IMR-90 (cell line): ENCODE measurements around the gene MYORG. TPM values are rescaled to one million over a fixed set of nuclear protein-coding genes. Genes with fewer than 3 reads are reported as not detected.

Experiments used
- ATAC-seq: fragments of 200-7000 bp; cut with Tn5 transposase; 2 replicates; pipeline ENCODE4 v1.9.1; 2020; ENCODE audit warnings: low read depth, mild to moderate bottlenecking, moderate library complexity
- BruUV-seq: library from RNA; stranded (reverse); fragments of 400-500 nt; replicated peaks from 2 replicates; lab custom pipeline; 2021; lab: Mats Ljungman, UMichigan
- CTCF ChIA-PET: fragments of 300-600 bp; formaldehyde crosslinking; extraction: SDS; loops from one replicate; lab custom pipeline; 2021; ENCODE audit warnings: antibody characterized with exemption; lab: Yijun Ruan, JAX
- POLR2A ChIA-PET: fragments of 300-600 bp; sonication (Branson Sonifier 250); formaldehyde crosslinking; loops from one replicate; lab custom pipeline; 2022; ENCODE audit warnings: antibody characterized with exemption; ENCODE audit not compliant: unreplicated experiment; lab: Charles Lee
- DNase-seq: peaks from one replicate; pipeline ENCODE4 v3.0.0; 2013
- H2AFZ ChIP-seq: replicated peaks from 2 replicates; pipeline ENCODE3; 2013; ENCODE audit warnings: low read length, mild to moderate bottlenecking; ENCODE audit not compliant: poor library complexity
- H2AK5ac ChIP-seq: 2 replicates; pipeline ENCODE4 v1.6.1; 2013; ENCODE audit warnings: low read depth, low read length, inconsistent platforms
- H2AK9ac ChIP-seq: replicated peaks from 2 replicates; pipeline ENCODE3; 2013; ENCODE audit warnings: mild to moderate bottlenecking, low read depth, low read length, moderate library complexity; ENCODE audit not compliant: poor library complexity
- H2BK120ac ChIP-seq: 2 replicates; pipeline ENCODE4 v1.6.1; 2013; ENCODE audit warnings: low read depth, low read length, inconsistent platforms
- H2BK15ac ChIP-seq: 3 replicates; pipeline ENCODE4 v1.6.1; 2013; ENCODE audit warnings: low read depth, low read length, inconsistent platforms
- H2BK20ac ChIP-seq: 2 replicates; pipeline ENCODE4 v1.6.1; 2013; ENCODE audit warnings: low read depth, mild to moderate bottlenecking, inconsistent platforms, low read length, moderate library complexity
- H2BK5ac ChIP-seq: 2 replicates; pipeline ENCODE4 v1.6.1; 2013; ENCODE audit warnings: mild to moderate bottlenecking, low read depth, low read length, inconsistent platforms; ENCODE audit not compliant: poor library complexity, severe bottlenecking
- H3K14ac ChIP-seq: replicated peaks from 2 replicates; pipeline ENCODE4 v1.6.1; 2013; ENCODE audit warnings: low read depth, low read length, inconsistent platforms
- H3K18ac ChIP-seq: 2 replicates; pipeline ENCODE4 v1.6.1; 2013; ENCODE audit warnings: low read depth, low read length, control low read depth
- H3K23ac ChIP-seq: 2 replicates; pipeline ENCODE4 v1.6.1; 2013; ENCODE audit warnings: low read depth, low read length, inconsistent platforms
- H3K27ac ChIP-seq: 2 replicates; pipeline ENCODE4 v1.5.1; 2013; ENCODE audit warnings: mild to moderate bottlenecking, control low read depth, low read length; ENCODE audit not compliant: insufficient read depth
- H3K27me3 ChIP-seq: 2 replicates; pipeline ENCODE4 v1.6.1; 2013; ENCODE audit warnings: low read length; ENCODE audit not compliant: control insufficient read depth, insufficient read depth
- H3K36me3 ChIP-seq: 2 replicates; pipeline ENCODE4 v1.6.1; 2013; ENCODE audit warnings: low read length, mixed read lengths; ENCODE audit not compliant: control insufficient read depth, insufficient read depth
- H3K4ac ChIP-seq: 2 replicates; pipeline ENCODE4 v1.6.1; 2013; ENCODE audit warnings: low read depth, low read length, inconsistent platforms
- H3K4me1 ChIP-seq: 2 replicates; pipeline ENCODE4 v1.6.1; 2013; ENCODE audit warnings: low read length, mixed read lengths; ENCODE audit not compliant: control insufficient read depth, insufficient read depth
- H3K4me2 ChIP-seq: 2 replicates; pipeline ENCODE4 v1.6.1; 2013; ENCODE audit warnings: low read depth, mild to moderate bottlenecking, control low read depth, low read length, moderate library complexity
- H3K4me3 ChIP-seq: 2 replicates; pipeline ENCODE4 v1.5.1; 2013; ENCODE audit warnings: low read depth, mild to moderate bottlenecking, control low read depth, low read length, moderate library complexity; ENCODE audit not compliant: insufficient read depth
- H3K56ac ChIP-seq: 2 replicates; pipeline ENCODE4 v1.6.1; 2013; ENCODE audit warnings: low read length, inconsistent platforms; ENCODE audit not compliant: insufficient read depth; ENCODE audit errors: extremely low read depth
- H3K79me1 ChIP-seq, 2 experiments: 2 replicates each; pipeline ENCODE4 v1.6.1; 2013; ENCODE audit warnings: low read length in 2 of 2, inconsistent platforms in 1 of 2, low read depth in 1 of 2
- H3K9ac ChIP-seq: 2 replicates; pipeline ENCODE4 v1.6.1; 2013; ENCODE audit warnings: low read depth, low read length, control low read depth
- H3K9me1 ChIP-seq: 2 replicates; pipeline ENCODE4 v1.6.1; 2013; ENCODE audit warnings: low read length, inconsistent platforms; ENCODE audit not compliant: insufficient read depth
- H3K9me3 ChIP-seq: 2 replicates; pipeline ENCODE4 v1.6.1; 2013; ENCODE audit warnings: low read length; ENCODE audit not compliant: control insufficient read depth, insufficient read depth
- H4K20me1 ChIP-seq: 2 replicates; pipeline ENCODE4 v1.6.1; 2013; ENCODE audit warnings: low read length, inconsistent platforms; ENCODE audit not compliant: insufficient read depth
- H4K5ac ChIP-seq: 2 replicates; pipeline ENCODE4 v1.6.1; 2013; ENCODE audit warnings: mild to moderate bottlenecking, low read depth, low read length, control low read depth
- H4K8ac ChIP-seq, 2 experiments: 2 replicates each; pipeline ENCODE4 v1.6.1; 2013; ENCODE audit warnings: low read depth in 2 of 2, low read length in 2 of 2, control low read depth in 1 of 2, inconsistent platforms in 1 of 2
- H4K91ac ChIP-seq: 2 replicates; pipeline ENCODE4 v1.6.1; 2013; ENCODE audit warnings: low read depth, low read length, inconsistent platforms; ENCODE audit not compliant: insufficient read depth
- BHLHE40 ChIP-seq: fragments of 150-350 bp; IDR thresholded peaks from 2 replicates; pipeline ENCODE4 v1.6.1; 2016; ENCODE audit warnings: mild to moderate bottlenecking, low read depth, low read length
- CHD1 ChIP-seq: IDR thresholded peaks from 2 replicates; pipeline ENCODE4 v1.6.1; 2012; ENCODE audit warnings: low read depth, low read length, improper control_type of control experiment
- CTCF ChIP-seq: conservative IDR thresholded peaks from 2 replicates; pipeline ENCODE4 v1.5.1; 2012; ENCODE audit warnings: mild to moderate bottlenecking, low read depth, low read length, improper control_type of control experiment
- FOS ChIP-seq: fragments of 150-350 bp; IDR thresholded peaks from 2 replicates; pipeline ENCODE4 v1.6.1; 2016; ENCODE audit warnings: low read depth, low read length
- MAFK ChIP-seq: IDR thresholded peaks from 2 replicates; pipeline ENCODE4 v1.6.1; 2012; ENCODE audit warnings: low read depth, low read length, improper control_type of control experiment
- MAZ ChIP-seq: IDR thresholded peaks from 2 replicates; pipeline ENCODE4 v1.6.1; 2012; ENCODE audit warnings: low read depth, mild to moderate bottlenecking, low read length, improper control_type of control experiment, moderate library complexity, borderline replicate concordance
- NFE2L2 ChIP-seq: fragments of 150-350 bp; IDR thresholded peaks from 2 replicates; pipeline ENCODE4 v1.6.1; 2016; ENCODE audit warnings: low read depth, mild to moderate bottlenecking, low read length
- POLR2A ChIP-seq: IDR thresholded peaks from 2 replicates; pipeline ENCODE4 v1.6.1; 2012; ENCODE audit warnings: mild to moderate bottlenecking, low read depth, low read length
- RCOR1 ChIP-seq: IDR thresholded peaks from 2 replicates; pipeline ENCODE4 v1.6.1; 2012; ENCODE audit warnings: mild to moderate bottlenecking, low read length, improper control_type of control experiment; ENCODE audit not compliant: insufficient replicate concordance
- RFX5 ChIP-seq: IDR thresholded peaks from 2 replicates; pipeline ENCODE4 v1.8.0; 2012; ENCODE audit warnings: low read depth, mild to moderate bottlenecking, low read length, moderate library complexity
- WGBS, 2 experiments: methylation state at CpG; one replicate each; pipeline versions ENCODE4 v1.1.5 to v1.1.7; 2013; ENCODE audit warnings: missing lambda C conversion rate in 2 of 2; ENCODE audit not compliant: insufficient read length in 1 of 2; ENCODE audit errors: extremely low coverage in 2 of 2; 5-methylcytosine and 5-hydroxymethylcytosine counted together
- dilution Hi-C: fragments of 300-500 bp; cut with HindIII; formaldehyde crosslinking; loops from one replicate; pipeline ENCODE4 v1.14.3; 2018; ENCODE audit warnings: low sequenced_read_pairs; ENCODE audit not compliant: unreplicated experiment
- in situ Hi-C: fragments of 300-500 bp; cut with MboI; formaldehyde crosslinking; loops from 3 replicates; pipeline ENCODE4 v1.14.3; 2019; ENCODE audit warnings: low sequenced_read_pairs, inconsistent platforms, mixed read lengths
- intact Hi-C: fragments of 100-400 bp; cut with micrococcal nuclease; formaldehyde crosslinking; loops from 2 replicates; pipeline ENCODE4 v1.10.0; 2022
- polyA plus RNA-seq, 3 experiments: library from polyadenylated mRNA; depleted of rRNA; stranded (reverse); fragments of >200 nt; gene quantifications; 2 replicates each; pipeline ENCODE4 v1.2.3, GENCODE V29; 2012; ENCODE audit warnings: low replicate concordance in 1 of 3
- total RNA-seq: library from RNA; depleted of rRNA; stranded (reverse); fragments of >200 nt; gene quantifications from 2 replicates; pipeline ENCODE4 v1.2.3, GENCODE V29; 2012
- TF ChIP-seq, protein P1 (sequence below): fragments of 150-350 bp; IDR thresholded peaks from 2 replicates; pipeline ENCODE4 v1.6.1; 2017; ENCODE audit warnings: mild to moderate bottlenecking, antibody characterized with exemption, low read length, low read depth
- TF ChIP-seq, protein P2 (sequence below): fragments of 150-350 bp; IDR thresholded peaks from 2 replicates; pipeline ENCODE4 v1.6.1; 2016; ENCODE audit warnings: low read depth, mild to moderate bottlenecking, low read length, moderate library complexity, borderline replicate concordance

Gene MYORG
- total and polyA plus RNA-seq, 2 of the 4 experiments (the other 2 are of a cell fraction), result 0.36 to 0.60 TPM

- TF ChIP-seq FOS (no peak), POLR2A (no peak), MAFK (no peak), CHD1 (no peak)
- TF ChIP-seq, protein P1, sequence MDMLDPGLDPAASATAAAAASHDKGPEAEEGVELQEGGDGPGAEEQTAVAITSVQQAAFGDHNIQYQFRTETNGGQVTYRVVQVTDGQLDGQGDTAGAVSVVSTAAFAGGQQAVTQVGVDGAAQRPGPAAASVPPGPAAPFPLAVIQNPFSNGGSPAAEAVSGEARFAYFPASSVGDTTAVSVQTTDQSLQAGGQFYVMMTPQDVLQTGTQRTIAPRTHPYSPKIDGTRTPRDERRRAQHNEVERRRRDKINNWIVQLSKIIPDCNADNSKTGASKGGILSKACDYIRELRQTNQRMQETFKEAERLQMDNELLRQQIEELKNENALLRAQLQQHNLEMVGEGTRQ, result no peak
Measured at GRCh38 chr9:34370335-34370969, 6.2 kb downstream of the MYORG start (continued).

- Histone ChIP-seq H3K23ac (no peak overlapping the region), H3K4me3 (no peak overlapping the region), H3K9ac (no peak overlapping the region), H4K5ac (no peak overlapping the region), H4K20me1 (no peaks in the 10 kb centered on the region), H3K27ac (no peak overlapping the region), H4K8ac (no peak overlapping the region), H2AFZ (no peak overlapping the region), H3K36me3 (peaks cover 3% of the 10 kb centered on the region; the same call in 1 of the 2 replicates), H3K79me1 (no peaks in the 10 kb centered on the region), H3K9me1 (no peaks in the 10 kb centered on the region), H2BK120ac (no peak overlapping the region), H3K4ac (no peak overlapping the region), H3K14ac (no peak overlapping the region), H4K91ac (no peak overlapping the region), H3K9me3 (peaks cover 12% of the 10 kb centered on the region; the same call in 1 of the 2 replicates), H2BK15ac (no peak overlapping the region), H3K4me2 (no peak overlapping the region), H2AK5ac (no peak overlapping the region), H2BK20ac (no peak overlapping the region), H3K18ac (no peak overlapping the region), H2AK9ac (no peak overlapping the region), H3K56ac (no peak overlapping the region), H2BK5ac (no peak overlapping the region), H3K4me1 (no peaks in the 10 kb centered on the region), H3K27me3 (peaks cover 25% of the 10 kb centered on the region; the same call in 1 of the 2 replicates)
- in situ Hi-C loops, result no loop called here
- dilution Hi-C loops, result no loop called here
- ChIA-PET CTCF (no interaction called here), POLR2A (no interaction called here)
- BruUV-seq, result no TSS peak
- ATAC-seq, result no peak
- no peak for DNase-seq
- intact Hi-C loops, result no loop called here
- no CpG with 5 or more reads among the region's 4 CpGs for WGBS, 2 experiments
- no peak for TF ChIP-seq BHLHE40
- TF ChIP-seq, protein P1, result no peak
- TF ChIP-seq, protein P2, sequence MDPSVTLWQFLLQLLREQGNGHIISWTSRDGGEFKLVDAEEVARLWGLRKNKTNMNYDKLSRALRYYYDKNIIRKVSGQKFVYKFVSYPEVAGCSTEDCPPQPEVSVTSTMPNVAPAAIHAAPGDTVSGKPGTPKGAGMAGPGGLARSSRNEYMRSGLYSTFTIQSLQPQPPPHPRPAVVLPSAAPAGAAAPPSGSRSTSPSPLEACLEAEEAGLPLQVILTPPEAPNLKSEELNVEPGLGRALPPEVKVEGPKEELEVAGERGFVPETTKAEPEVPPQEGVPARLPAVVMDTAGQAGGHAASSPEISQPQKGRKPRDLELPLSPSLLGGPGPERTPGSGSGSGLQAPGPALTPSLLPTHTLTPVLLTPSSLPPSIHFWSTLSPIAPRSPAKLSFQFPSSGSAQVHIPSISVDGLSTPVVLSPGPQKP, result no peak
- TF ChIP-seq RFX5, result no peak
- TF ChIP-seq RCOR1, result no peak
- TF ChIP-seq MAFK, result no peak
- no peak for TF ChIP-seq CTCF
- TF ChIP-seq NFE2L2, result no peak
- TF ChIP-seq POLR2A, result no peak
- TF ChIP-seq MAZ, result no peak
Measured at GRCh38 chr9:34369636-34370035, 7.1 kb downstream of the MYORG start.
